CD4-positive, alpha-beta T cell (primary cell): ENCODE data around the gene CIDEB. TPM values are rescaled to one million over a fixed set of nuclear protein-coding genes. Genes with fewer than 3 reads are reported as not detected.
A peak's percentile ranks its signal among the peaks of the same experiment; 100 is the strongest.

Experiments
- ATAC-seq: fragments of 200-7000 bp; cut with Tn5 transposase; one replicate; pipeline ENCODE4 v1.10.0; 2022; ENCODE audit warnings: mild to moderate bottlenecking; ENCODE audit not compliant: poor library complexity
- CTCF ChIA-PET: fragments of 350-600 bp; sonication (Branson Sonifier 250); formaldehyde crosslinking; loops from one replicate; lab custom pipeline; 2021; ENCODE audit warnings: antibody characterized with exemption, inconsistent platforms; lab: Charles Lee
- POLR2A ChIA-PET: fragments of 350-600 bp; sonication (Branson Sonifier 250); formaldehyde crosslinking; loops from one replicate; lab custom pipeline; 2021; ENCODE audit warnings: antibody characterized with exemption, inconsistent platforms; lab: Charles Lee
- DNase-seq, 14 experiments: peaks; one replicate each; pipeline ENCODE4 v3.0.0-alpha.2; 2013 to 2020; ENCODE audit warnings: mixed read lengths in 2 of 14
- H3K27ac ChIP-seq, 2 donors: one replicate each; pipeline versions ENCODE4 v1.5.1 to v1.7.0; 2013; ENCODE audit warnings: low read length in 2 of 2, low read depth in 1 of 2, mild to moderate bottlenecking in 1 of 2
- H3K27me3 ChIP-seq, 2 experiments: 1 replicate in 1 of 2; 2 replicates in 1 of 2; pipeline versions ENCODE4 v1.6.1 to v1.7.0; 2013; ENCODE audit warnings: low read length in 2 of 2, control low read depth in 1 of 2, mild to moderate bottlenecking in 1 of 2, moderate library complexity in 1 of 2; ENCODE audit not compliant: insufficient read depth in 2 of 2, control insufficient read depth in 1 of 2
- H3K36me3 ChIP-seq: one replicate; pipeline ENCODE4 v1.6.1; 2013; ENCODE audit warnings: low read length, control low read depth; ENCODE audit not compliant: insufficient read depth
- H3K4me1 ChIP-seq: one replicate; pipeline ENCODE4 v1.6.1; 2013; ENCODE audit warnings: low read length, control low read depth; ENCODE audit not compliant: insufficient read depth
- H3K4me3 ChIP-seq: one replicate; pipeline ENCODE4 v1.5.1; 2013; ENCODE audit warnings: mild to moderate bottlenecking, low read length, moderate library complexity
- H3K9me3 ChIP-seq, 2 experiments: 1 replicate in 1 of 2; 2 replicates in 1 of 2; pipeline versions ENCODE4 v1.6.1 to v1.7.0; 2013; ENCODE audit warnings: low read length in 2 of 2, mild to moderate bottlenecking in 2 of 2, control low read depth in 1 of 2, moderate library complexity in 1 of 2; ENCODE audit not compliant: control insufficient read depth in 1 of 2, insufficient read depth in 1 of 2
- H3K27ac Mint-ChIP-seq: one replicate; pipeline ENCODE4 v1.8.0; 2020; ENCODE audit warnings: mixed read lengths
- H3K27me3 Mint-ChIP-seq: one replicate; pipeline ENCODE4 v1.8.0; 2021; ENCODE audit warnings: mixed read lengths
- H3K36me3 Mint-ChIP-seq: one replicate; pipeline ENCODE4 v1.8.0; 2021; ENCODE audit warnings: low read depth, mixed read lengths
- H3K4me1 Mint-ChIP-seq: one replicate; pipeline ENCODE4 v1.8.0; 2021; ENCODE audit warnings: low read depth, mixed read lengths
- H3K4me3 Mint-ChIP-seq: one replicate; pipeline ENCODE4 v1.8.0; 2020; ENCODE audit warnings: mild to moderate bottlenecking, mixed read lengths
- H3K9me3 Mint-ChIP-seq: one replicate; pipeline ENCODE4 v1.8.0; 2020; ENCODE audit warnings: mixed read lengths
- CTCF ChIP-seq: fragments of 200-600 bp; IDR thresholded peaks from one replicate; pipeline ENCODE4 v1.8.0; 2022; ENCODE audit warnings: antibody characterized with exemption, mild to moderate bottlenecking
- intact Hi-C, 2 experiments: fragments of 100-400 bp; cut with DNase I in 1 of 2; cut with micrococcal nuclease in 1 of 2; formaldehyde crosslinking; loops; one replicate each; pipeline versions ENCODE4 v1.15.1 to v1.9.0; 2023 to 2025; cut with DNase I, micrococcal nuclease
- total RNA-seq, 174 experiments: library from RNA in 2 of 174; stranded (reverse) in 2 of 174; gene quantifications; one replicate each; pipeline ENCODE4 v1.2.3 and lab custom pipeline; 2021 to 2026

Gene CIDEB
- total RNA-seq, 2 experiments from 2014 or later = 7.4 to 9.2 TPM

DNA sequence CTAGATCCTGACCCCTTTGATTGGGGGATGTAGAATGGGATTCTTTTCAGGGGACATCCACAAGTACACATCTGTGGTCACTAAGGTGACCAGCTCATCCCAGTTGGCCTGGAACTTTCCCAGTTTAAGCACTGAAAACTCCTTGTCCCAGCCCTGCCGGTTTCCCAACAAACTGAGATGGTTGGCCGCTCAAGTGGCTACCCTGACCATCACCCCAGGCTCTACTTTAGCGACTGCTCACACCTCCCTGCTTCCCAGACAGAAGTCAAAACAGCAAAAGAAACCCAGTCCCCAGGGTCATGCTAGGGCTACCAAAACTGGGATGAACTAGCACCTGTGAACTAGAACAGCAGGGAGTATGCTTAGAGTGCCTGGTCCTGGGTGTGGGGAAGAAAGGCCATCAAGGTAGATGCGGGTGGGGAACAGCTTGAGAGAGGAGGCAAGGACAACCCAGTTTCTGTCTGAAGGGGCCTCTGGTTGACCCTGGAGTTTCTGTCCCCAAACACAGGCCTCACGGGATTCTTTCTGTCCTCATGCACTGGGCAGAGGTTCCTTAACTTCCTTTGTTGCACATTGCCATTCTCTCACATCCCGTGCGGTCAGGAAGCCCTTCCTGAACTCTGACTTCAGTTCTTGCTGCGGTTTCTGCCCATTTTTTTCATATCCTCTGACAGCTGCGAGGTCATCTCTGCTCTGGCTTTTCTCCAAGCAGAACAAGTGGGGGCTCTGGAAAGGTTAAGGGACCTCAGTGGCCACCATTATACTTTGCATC is 5.1 kb upstream of the CIDEB start:
- Histone ChIP-seq H3K36me3 (peaks cover 9% of the 10 kb centered on the region), H3K27ac (peak overlapping the region; percentile 59 to 73), H3K9me3 (no peaks in the 10 kb centered on the region), H3K4me3 (peak overlapping the region; percentile 65), H3K27me3 (no peaks in the 10 kb centered on the region), H3K4me1 (peaks cover 82% of the 10 kb centered on the region)
- ChIA-PET CTCF (interaction anchor here (0.6 to 1.7 kb wide), 5 partner anchors 16 to 138 kb away, joined by 3 to 10 read pairs (median 4); no protein-coding TSS in a partner anchor), POLR2A (interaction anchor here (0.6 to 4.2 kb wide), 8 partner anchors 13 to 197 kb away, joined by 3 to 30 read pairs (median 4); partner anchors contain the start of genes DHRS1, MDP1, NOP9 and RIPK3)
- Mint-ChIP-seq H3K4me1 (peaks cover 77% of the 10 kb centered on the region), H3K4me3 (peak overlapping the region; percentile 88), H3K27me3 (no peaks in the 10 kb centered on the region), H3K9me3 (no peaks in the 10 kb centered on the region), H3K27ac (peak overlapping the region; percentile 76), H3K36me3 (peaks cover 10% of the 10 kb centered on the region)
- intact Hi-C loops = loop anchor here in 1 of 2 experiments (5.0 kb wide), 1 partner anchor 41 kb away; the partner anchor contains the start of gene RABGGTA
- peak in 7 of 14 experiments; percentile 10 to 87 (median 50) for DNase-seq
- TF ChIP-seq CTCF = no peak
- no peak for ATAC-seq

- intact Hi-C loops = loop anchor here (2.0 to 5.0 kb wide), 3 partner anchors 19 to 40 kb away; partner anchors contain the start of gene RABGGTA (in 1 of the 2)
- ChIA-PET POLR2A (interaction anchor here (0.6 to 5.5 kb wide), 11 partner anchors 10 to 130 kb away, joined by 3 to 52 read pairs (median 10); partner anchors contain the start of genes ADCY4, CBLN3, CHMP4A and DHRS1), CTCF (interaction anchor here (0.6 to 4.9 kb wide), 9 partner anchors 12 to 137 kb away, joined by 3 to 67 read pairs (median 5); partner anchors contain the start of genes DHRS1, KHNYN, MDP1 and NOP9)
- H3K36me3 Mint-ChIP-seq = peaks cover 17% of the 10 kb centered on the region
- peaks cover 87% of the 10 kb centered on the region for H3K4me1 ChIP-seq
- no peaks in the 10 kb centered on the region for H3K9me3 ChIP-seq
- H3K36me3 ChIP-seq = peaks cover 18% of the 10 kb centered on the region
- TF ChIP-seq CTCF = no peak
- ATAC-seq = peak; percentile 19
- no peaks in the 10 kb centered on the region for H3K27me3 Mint-ChIP-seq
- H3K4me3 ChIP-seq = peak overlapping the region; percentile 65
- H3K4me3 Mint-ChIP-seq = peak overlapping the region; percentile 88
- peak in 3 of 14 experiments; percentile 42 to 67 (median 64) for DNase-seq
- H3K27me3 ChIP-seq = no peaks in the 10 kb centered on the region
- peaks cover 81% of the 10 kb centered on the region for H3K4me1 Mint-ChIP-seq
- peak overlapping the region; percentile 59 to 73 for H3K27ac ChIP-seq
- no peaks in the 10 kb centered on the region for H3K9me3 Mint-ChIP-seq
- peak overlapping the region; percentile 76 for H3K27ac Mint-ChIP-seq
These were observed 4.2 kb upstream of the CIDEB start for GRCh38 chr14:24311837-24312615.
